Measurements from ENCODE around the gene ACCSL. TPM values are rescaled to one million over a fixed set of nuclear protein-coding genes. Genes with fewer than 3 reads are reported as not detected.

Gene ACCSL
- total RNA-seq, 1 experiment from 2014 or later, result not detected

DNA sequence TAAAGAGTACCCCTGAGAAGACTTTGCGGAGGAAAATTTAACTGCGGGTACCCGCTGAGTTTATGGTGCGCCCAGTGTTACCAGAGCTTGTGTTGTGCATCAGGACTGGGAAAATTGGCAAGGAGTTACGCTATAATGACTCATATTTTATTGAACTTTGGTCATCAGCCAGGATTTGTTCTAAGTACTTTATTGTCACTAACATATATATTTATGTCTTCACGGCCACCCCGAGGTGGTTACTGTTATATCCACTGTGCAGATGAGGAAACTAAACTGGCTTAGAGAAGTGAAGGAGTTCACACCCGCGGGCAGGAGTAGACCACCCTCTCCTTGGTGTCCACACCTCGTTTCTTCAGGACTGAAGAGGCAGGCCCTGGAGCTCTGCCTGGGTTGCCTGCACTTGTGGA, 19.0 kb downstream of the ACCSL start:
- Histone ChIP-seq H4K20me1 (ENCODE audit: insufficient read depth) (no peaks in the 10 kb centered on the region), H3K79me2 (ENCODE audit: low read depth) (no peaks in the 10 kb centered on the region), H3F3A (ENCODE audit: insufficient read depth, low read depth) (peaks cover 9% of the 10 kb centered on the region; the same call in 1 of the 2 replicates), H3K36me3 (ENCODE audit: low read depth) (no peaks in the 10 kb centered on the region), H3K4me2 (peak overlapping the region; percentile 81), H3K9me2 (ENCODE audit: insufficient read depth) (no peaks in the 10 kb centered on the region), H3K27ac (peak overlapping the region; percentile 63), H3K4me3 (peak overlapping the region; percentile 72), H3K4me1 (replicated peaks; ENCODE audit: insufficient read depth) (peaks cover 10% of the 10 kb centered on the region; the same call in 1 of the 2 replicates), H3K27me3 (ENCODE audit: insufficient read depth, low read depth) (no peaks in the 10 kb centered on the region), H2AFZ (peak overlapping the region; percentile 96), H3K9me3 (ENCODE audit: insufficient read depth, low read depth) (no peaks in the 10 kb centered on the region)
- intact Hi-C loops (cut with micrococcal nuclease; ENCODE audit: unreplicated experiment), result loop anchor here (2.0 kb wide), 1 partner anchor 146 kb away; no protein-coding TSS in a partner anchor
- BruUV-seq (replicated peaks), result no TSS peak
- ChIA-PET POLR2A (ENCODE audit: unreplicated experiment) (no interaction called here), CTCF (no interaction called here)
- peak in 1 of 2 experiments; percentile 70 for DNase-seq
- TF ChIP-seq EZH2 (IDR thresholded peaks at IDR 0.05; ENCODE audit: low read depth), result no peak
- TF ChIP-seq, protein P1, sequence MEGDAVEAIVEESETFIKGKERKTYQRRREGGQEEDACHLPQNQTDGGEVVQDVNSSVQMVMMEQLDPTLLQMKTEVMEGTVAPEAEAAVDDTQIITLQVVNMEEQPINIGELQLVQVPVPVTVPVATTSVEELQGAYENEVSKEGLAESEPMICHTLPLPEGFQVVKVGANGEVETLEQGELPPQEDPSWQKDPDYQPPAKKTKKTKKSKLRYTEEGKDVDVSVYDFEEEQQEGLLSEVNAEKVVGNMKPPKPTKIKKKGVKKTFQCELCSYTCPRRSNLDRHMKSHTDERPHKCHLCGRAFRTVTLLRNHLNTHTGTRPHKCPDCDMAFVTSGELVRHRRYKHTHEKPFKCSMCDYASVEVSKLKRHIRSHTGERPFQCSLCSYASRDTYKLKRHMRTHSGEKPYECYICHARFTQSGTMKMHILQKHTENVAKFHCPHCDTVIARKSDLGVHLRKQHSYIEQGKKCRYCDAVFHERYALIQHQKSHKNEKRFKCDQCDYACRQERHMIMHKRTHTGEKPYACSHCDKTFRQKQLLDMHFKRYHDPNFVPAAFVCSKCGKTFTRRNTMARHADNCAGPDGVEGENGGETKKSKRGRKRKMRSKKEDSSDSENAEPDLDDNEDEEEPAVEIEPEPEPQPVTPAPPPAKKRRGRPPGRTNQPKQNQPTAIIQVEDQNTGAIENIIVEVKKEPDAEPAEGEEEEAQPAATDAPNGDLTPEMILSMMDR (conservative IDR thresholded peaks at IDR 0.05), result no peak

DNA sequence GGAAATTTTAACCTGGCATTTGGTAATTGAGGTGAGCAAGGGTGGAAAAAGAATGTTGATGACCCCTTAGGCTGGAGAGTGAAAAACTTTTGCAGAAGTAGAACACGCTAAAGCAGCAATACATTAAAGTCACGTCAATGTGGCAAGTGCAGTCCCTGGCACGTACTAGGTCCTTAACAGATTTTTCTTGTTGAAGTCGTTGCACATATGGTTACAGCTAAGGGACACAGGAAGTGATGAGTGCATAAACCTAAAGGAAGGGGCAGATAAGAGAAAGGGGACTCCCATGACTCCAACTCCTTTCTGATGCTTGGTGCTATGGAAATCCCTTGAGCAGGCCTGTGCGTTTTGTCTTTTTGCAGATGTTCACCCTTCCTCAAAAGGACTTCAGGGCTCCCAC, 19.5 kb downstream of the ACCSL start:
- no peaks in the 10 kb centered on the region for H3K9me2 ChIP-seq (ENCODE audit: insufficient read depth)
- no peak overlapping the region for H3K27ac ChIP-seq
- H3K9me3 ChIP-seq (ENCODE audit: insufficient read depth, low read depth), result no peaks in the 10 kb centered on the region
- POLR2A ChIA-PET (ENCODE audit: unreplicated experiment), result no interaction called here
- DNase-seq, result no peak
- H3K4me3 ChIP-seq, result peak overlapping the region; percentile 72
- H3F3A ChIP-seq (ENCODE audit: insufficient read depth, low read depth), result peaks cover 9% of the 10 kb centered on the region; the same call in 1 of the 2 replicates
- peak overlapping the region; percentile 96; the same call in 1 of the 2 replicates for H2AFZ ChIP-seq
- H3K4me2 ChIP-seq, result peak overlapping the region; percentile 81
- CTCF ChIA-PET, result no interaction called here
- BruUV-seq (replicated peaks), result no TSS peak
- TF ChIP-seq, protein P1 (conservative IDR thresholded peaks at IDR 0.05), result no peak
- no peak for TF ChIP-seq EZH2 (IDR thresholded peaks at IDR 0.05; ENCODE audit: low read depth)
- no peaks in the 10 kb centered on the region for H3K27me3 ChIP-seq (ENCODE audit: insufficient read depth, low read depth)
- no peaks in the 10 kb centered on the region for H3K79me2 ChIP-seq (ENCODE audit: low read depth)
- no peaks in the 10 kb centered on the region for H3K36me3 ChIP-seq (ENCODE audit: low read depth)
- peaks cover 10% of the 10 kb centered on the region; the same call in 1 of the 2 replicates for H3K4me1 ChIP-seq (replicated peaks; ENCODE audit: insufficient read depth)
- H4K20me1 ChIP-seq (ENCODE audit: insufficient read depth), result no peaks in the 10 kb centered on the region
- intact Hi-C loops (cut with micrococcal nuclease; ENCODE audit: unreplicated experiment), result loop anchor here (2.0 kb wide), 1 partner anchor 146 kb away; no protein-coding TSS in a partner anchor

DNA sequence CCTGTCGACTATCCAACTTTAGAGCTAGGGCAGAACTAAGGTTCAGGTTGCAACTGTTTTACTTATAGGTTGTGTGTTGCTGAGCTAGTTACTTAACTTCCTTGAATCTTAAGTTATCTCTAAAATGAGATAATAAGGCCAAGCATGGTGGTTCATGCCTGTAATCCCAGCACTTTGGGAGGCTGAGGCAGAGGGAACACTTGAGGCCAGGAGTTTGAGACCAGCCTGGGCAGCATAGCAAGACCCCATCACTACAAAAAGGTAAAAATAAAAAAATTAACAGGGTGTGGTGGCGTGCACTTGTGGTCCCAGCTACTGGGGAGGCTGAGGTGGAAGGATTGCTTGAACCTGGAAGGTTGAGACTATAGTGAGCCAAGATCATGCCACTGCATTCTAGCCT, 20.4 kb downstream of the ACCSL start:
- CTCF ChIA-PET, result interaction anchor here (0.6 to 0.8 kb wide), 2 partner anchors 26 to 1571 kb away, joined by 6 to 7 read pairs; no protein-coding TSS in a partner anchor
- H3K79me2 ChIP-seq (ENCODE audit: low read depth), result no peaks in the 10 kb centered on the region
- peaks cover 9% of the 10 kb centered on the region; the same call in 1 of the 2 replicates for H3F3A ChIP-seq (ENCODE audit: insufficient read depth, low read depth)
- peaks cover 10% of the 10 kb centered on the region; the same call in 1 of the 2 replicates for H3K4me1 ChIP-seq (replicated peaks; ENCODE audit: insufficient read depth)
- H3K4me3 ChIP-seq, result no peak overlapping the region
- intact Hi-C loops (cut with micrococcal nuclease; ENCODE audit: unreplicated experiment), result no loop called here
- no TSS peak for BruUV-seq (replicated peaks)
- H3K9me3 ChIP-seq (ENCODE audit: insufficient read depth, low read depth), result no peaks in the 10 kb centered on the region
- H3K4me2 ChIP-seq, result no peak overlapping the region
- H3K9me2 ChIP-seq (ENCODE audit: insufficient read depth), result no peaks in the 10 kb centered on the region
- no peak overlapping the region for H2AFZ ChIP-seq
- no peaks in the 10 kb centered on the region for H3K36me3 ChIP-seq (ENCODE audit: low read depth)
- DNase-seq, result no peak
- POLR2A ChIA-PET (ENCODE audit: unreplicated experiment), result no interaction called here
- no peak for TF ChIP-seq EZH2 (IDR thresholded peaks at IDR 0.05; ENCODE audit: low read depth)
- TF ChIP-seq, protein P1 (conservative IDR thresholded peaks at IDR 0.05), result no peak
- no peaks in the 10 kb centered on the region for H4K20me1 ChIP-seq (ENCODE audit: insufficient read depth)
- no peaks in the 10 kb centered on the region for H3K27me3 ChIP-seq (ENCODE audit: insufficient read depth, low read depth)
- no peak overlapping the region for H3K27ac ChIP-seq

Measured in PC-9 (cell line).